ENCODE measurements around the gene CDH6.

- no peak for TF ChIP-seq CTCF (conservative IDR thresholded peaks at IDR 0.05)
- TF ChIP-seq ZFX (IDR thresholded peaks at IDR 0.05), result no peak
Observed at GRCh38 chr5:31283326-31283725, 89.8 kb downstream of the CDH6 start.

Measured in C4-2B (cell line).